Lower leg skin (tissue), 4 donors: ENCODE data around the gene LIN7A. TPM values are rescaled to one million over a fixed set of nuclear protein-coding genes. Genes with fewer than 3 reads are reported as not detected.

Experiments used
- DNase-seq, 2 donors: peaks; one replicate each; pipeline ENCODE4 v3.0.0-alpha.2; 2019; ENCODE audit warnings: low spot score in 2 of 2
- H3K4me3 ChIP-seq: fragments of 200-600 bp; sonication (generic); 2 replicates; pipeline ENCODE4 v1.5.1; 2017; ENCODE audit warnings: mild to moderate bottlenecking, low read depth; ENCODE audit not compliant: poor library complexity, severe bottlenecking
- POLR2A ChIP-seq, 2 donors: fragments of 450-650 bp; IDR thresholded peaks; one replicate each; pipeline ENCODE4 v1.6.1; 2016 to 2017; ENCODE audit warnings: antibody characterized with exemption in 2 of 2, mild to moderate bottlenecking in 1 of 2, moderate library complexity in 1 of 2
- WGBS, 2 donors: methylation state at CpG; one replicate each; pipeline ENCODE4 v1.1.5; 2018; 5-methylcytosine and 5-hydroxymethylcytosine counted together
- intact Hi-C: fragments of 100-400 bp; cut with DNase I; formaldehyde crosslinking; loops from one replicate; pipeline ENCODE4 v1.15.0; 2023; ENCODE audit warnings: low total_unique reads
- total RNA-seq, 4 donors: library from RNA; depleted of rRNA; stranded (reverse); fragments of >200 nt; gene quantifications; one replicate each; pipeline ENCODE4 v1.1.0, GENCODE V29; 2016
- TF ChIP-seq, protein P1 (sequence below), 3 donors: fragments of 450-650 bp; IDR thresholded peaks; one replicate each; pipeline ENCODE4 v1.5.1; 2016; ENCODE audit warnings: antibody characterized with exemption in 3 of 3, mild to moderate bottlenecking in 3 of 3, moderate library complexity in 2 of 3

The LIN7A gene
- total RNA-seq, 4 donors from 2014 or later = 0.34 to 3.8 (median 0.64) TPM

DNA sequence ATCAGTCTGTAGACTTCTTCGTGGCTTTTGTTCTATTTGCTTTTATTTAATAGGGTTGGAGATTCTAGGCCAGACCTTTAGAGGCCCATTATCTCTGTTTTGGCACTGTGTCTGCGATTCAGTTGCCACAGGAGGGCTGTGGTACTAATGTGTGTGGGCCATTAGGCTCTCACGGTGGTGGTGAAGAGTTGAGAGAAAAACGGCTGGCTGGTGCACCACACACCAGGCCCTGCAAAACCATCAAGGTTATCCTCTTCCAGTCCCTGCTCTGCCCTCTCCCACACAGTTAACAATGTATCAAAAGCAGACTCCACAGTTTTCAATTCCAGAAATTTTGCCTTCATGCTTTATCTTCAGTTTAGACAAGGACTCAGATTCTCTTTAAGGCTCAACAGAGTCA lies 123.3 kb downstream of the LIN7A start:
- DNase-seq = no peak
- TF ChIP-seq POLR2A (IDR thresholded peaks at IDR 0.05) = no peak
- TF ChIP-seq, protein P1, sequence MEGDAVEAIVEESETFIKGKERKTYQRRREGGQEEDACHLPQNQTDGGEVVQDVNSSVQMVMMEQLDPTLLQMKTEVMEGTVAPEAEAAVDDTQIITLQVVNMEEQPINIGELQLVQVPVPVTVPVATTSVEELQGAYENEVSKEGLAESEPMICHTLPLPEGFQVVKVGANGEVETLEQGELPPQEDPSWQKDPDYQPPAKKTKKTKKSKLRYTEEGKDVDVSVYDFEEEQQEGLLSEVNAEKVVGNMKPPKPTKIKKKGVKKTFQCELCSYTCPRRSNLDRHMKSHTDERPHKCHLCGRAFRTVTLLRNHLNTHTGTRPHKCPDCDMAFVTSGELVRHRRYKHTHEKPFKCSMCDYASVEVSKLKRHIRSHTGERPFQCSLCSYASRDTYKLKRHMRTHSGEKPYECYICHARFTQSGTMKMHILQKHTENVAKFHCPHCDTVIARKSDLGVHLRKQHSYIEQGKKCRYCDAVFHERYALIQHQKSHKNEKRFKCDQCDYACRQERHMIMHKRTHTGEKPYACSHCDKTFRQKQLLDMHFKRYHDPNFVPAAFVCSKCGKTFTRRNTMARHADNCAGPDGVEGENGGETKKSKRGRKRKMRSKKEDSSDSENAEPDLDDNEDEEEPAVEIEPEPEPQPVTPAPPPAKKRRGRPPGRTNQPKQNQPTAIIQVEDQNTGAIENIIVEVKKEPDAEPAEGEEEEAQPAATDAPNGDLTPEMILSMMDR (IDR thresholded peaks at IDR 0.05) = no peak
- H3K4me3 ChIP-seq = no peak overlapping the region
- intact Hi-C loops = no loop called here
- WGBS, 2 donors = 79 to 83% methylated on average over 4 of the region's 4 CpGs

DNA sequence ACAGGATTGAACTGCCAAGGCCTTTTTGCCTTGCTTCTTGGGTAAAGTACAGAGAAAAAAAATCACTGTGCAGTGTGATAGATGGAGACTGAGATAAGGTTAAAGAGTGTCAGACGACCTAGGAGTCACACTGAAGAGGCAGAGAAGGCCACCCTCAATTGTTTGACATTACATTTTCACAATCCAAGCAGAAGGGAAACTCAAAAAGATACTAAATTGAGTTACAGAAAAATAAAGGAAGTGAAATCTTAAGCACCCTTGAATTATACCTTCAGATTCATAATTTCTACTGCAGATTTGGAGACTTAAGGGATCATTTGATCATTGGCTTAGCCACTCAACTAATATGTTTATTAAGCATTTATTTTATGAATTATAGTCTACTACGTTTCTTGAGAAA lies 123.9 kb downstream of the LIN7A start:
- DNase-seq = no peak
- intact Hi-C loops = no loop called here
- H3K4me3 ChIP-seq = no peak overlapping the region
- TF ChIP-seq, protein P1 (IDR thresholded peaks at IDR 0.05) = no peak
- no peak for TF ChIP-seq POLR2A (IDR thresholded peaks at IDR 0.05)
- WGBS, 2 donors = 61 to 69% methylated on average over 2 of the region's 2 CpGs

DNA sequence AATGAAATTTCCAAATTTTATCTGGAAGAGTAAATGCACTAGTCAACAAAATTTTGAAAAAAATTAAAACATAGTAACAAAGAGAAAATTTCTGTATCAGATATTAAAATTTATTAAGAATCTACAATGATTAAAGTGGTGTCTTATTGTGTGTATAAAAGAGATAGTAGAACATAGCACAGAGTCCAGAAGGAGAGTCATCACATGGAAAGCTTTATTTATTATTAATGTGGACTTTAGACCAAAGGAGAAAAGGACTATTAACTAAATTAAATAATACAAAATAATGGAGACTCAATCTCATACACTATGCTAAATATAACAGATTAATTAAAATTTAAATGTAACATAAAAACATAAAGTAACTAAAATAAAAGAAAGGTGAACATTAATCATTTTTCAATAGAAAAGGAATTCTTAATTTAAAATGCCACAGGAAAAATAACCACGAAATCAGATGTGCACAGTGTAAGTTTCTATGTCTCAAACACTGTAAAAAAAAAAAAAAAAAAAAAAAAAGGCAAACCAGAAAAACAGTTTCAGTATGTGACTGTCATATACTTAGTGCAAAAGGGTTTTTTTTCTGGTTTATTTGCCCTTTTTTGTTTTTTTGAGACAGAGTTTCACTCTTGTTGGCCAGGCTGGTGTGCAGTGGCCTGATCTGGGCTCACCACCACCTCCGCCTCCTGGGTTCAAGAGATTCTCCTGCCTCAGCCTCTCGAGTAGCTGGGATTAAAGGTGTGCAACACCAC lies 125.6 kb downstream of the LIN7A start:
- WGBS, 2 donors = 79 to 84% methylated on average over 3 of the region's 3 CpGs
- H3K4me3 ChIP-seq = no peak overlapping the region
- DNase-seq = no peak
- TF ChIP-seq, protein P1 (IDR thresholded peaks at IDR 0.05) = no peak
- no peak for TF ChIP-seq POLR2A (IDR thresholded peaks at IDR 0.05)
- intact Hi-C loops = no loop called here

DNA sequence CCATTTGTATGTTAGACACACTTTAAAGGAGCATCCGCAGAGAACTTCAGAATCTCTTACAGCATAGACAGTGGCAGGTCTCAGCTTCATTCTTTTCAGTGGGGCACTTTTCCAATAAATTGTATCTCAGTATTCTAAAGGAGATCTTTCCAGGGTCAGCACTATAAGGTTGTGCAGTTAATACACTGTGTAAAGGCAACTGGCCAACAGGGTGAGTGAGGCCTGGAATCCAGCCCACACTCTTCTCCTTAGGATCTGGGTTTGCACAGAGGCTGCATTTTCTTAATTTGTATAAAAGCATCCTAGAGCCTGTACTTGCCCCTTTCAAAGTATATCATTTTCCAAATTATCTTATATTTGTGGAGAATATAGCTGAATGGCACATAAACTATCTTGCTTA lies 126.9 kb downstream of the LIN7A start:
- DNase-seq = no peak
- WGBS, 2 donors = 47 to 51% methylated on average over 1 of the region's 1 CpG
- H3K4me3 ChIP-seq = no peak overlapping the region
- TF ChIP-seq, protein P1 (IDR thresholded peaks at IDR 0.05) = no peak
- no peak for TF ChIP-seq POLR2A (IDR thresholded peaks at IDR 0.05)
- intact Hi-C loops = no loop called here

DNA sequence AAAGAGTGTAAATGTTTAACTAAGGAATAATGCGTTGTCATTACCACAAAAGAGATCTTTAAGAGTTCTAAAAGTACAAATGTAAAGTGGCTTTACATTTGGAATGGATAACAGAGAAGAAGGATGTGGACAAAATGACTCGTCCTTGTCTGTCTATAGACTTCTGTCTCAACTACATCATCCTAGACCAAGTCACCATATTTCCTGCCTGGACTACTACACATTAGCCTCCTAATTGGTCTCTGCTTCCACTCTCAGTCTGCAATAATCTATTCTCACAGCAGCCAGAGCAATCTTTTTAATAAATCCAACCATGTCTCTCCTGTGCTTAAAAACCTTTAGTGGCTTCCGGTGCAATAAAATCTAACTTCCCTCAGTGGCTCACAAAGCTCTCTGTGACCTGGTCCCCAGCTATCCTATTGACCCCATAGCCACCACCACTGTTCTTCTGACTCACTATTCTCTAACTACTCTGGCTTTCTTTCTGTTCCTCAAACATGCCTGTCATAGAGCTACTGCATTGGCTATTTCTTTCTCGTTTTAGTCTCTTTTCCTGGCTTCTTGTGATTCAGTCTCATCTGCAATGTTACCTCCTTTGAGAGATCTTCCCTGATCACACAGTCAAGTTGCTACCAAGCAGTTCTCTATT lies 130.0 kb downstream of the LIN7A start:
- intact Hi-C loops = no loop called here
- 88 to 94% methylated on average over 4 of the region's 4 CpGs for WGBS, 2 donors

More for the DNA sequence above, 130.0 kb downstream of the LIN7A start:
- DNase-seq = no peak
- TF ChIP-seq POLR2A (IDR thresholded peaks at IDR 0.05) = no peak
- TF ChIP-seq, protein P1 (IDR thresholded peaks at IDR 0.05) = no peak
- no peak overlapping the region for H3K4me3 ChIP-seq
